Activated CD4-positive, CD25-positive, alpha-beta regulatory T cell treated with anti-CD3 and anti-CD28 coated beads, Interleukin-2, amount 50 U/mL, for 24 hours (primary cell): ENCODE results near the gene MAJIN.

ENCODE experiments used
- ATAC-seq, 2 donors: fragments of 150-1000 bp; cut with Tn5 transposase; one replicate each; pipeline ENCODE4 v1.10.0; 2021; ENCODE audit warnings: mild to moderate bottlenecking in 1 of 2, moderate library complexity in 1 of 2

The MAJIN gene

GRCh38 chr11:64931290-64931689 is 40.6 kb downstream of the MAJIN start:
- no peak for ATAC-seq

DNA sequence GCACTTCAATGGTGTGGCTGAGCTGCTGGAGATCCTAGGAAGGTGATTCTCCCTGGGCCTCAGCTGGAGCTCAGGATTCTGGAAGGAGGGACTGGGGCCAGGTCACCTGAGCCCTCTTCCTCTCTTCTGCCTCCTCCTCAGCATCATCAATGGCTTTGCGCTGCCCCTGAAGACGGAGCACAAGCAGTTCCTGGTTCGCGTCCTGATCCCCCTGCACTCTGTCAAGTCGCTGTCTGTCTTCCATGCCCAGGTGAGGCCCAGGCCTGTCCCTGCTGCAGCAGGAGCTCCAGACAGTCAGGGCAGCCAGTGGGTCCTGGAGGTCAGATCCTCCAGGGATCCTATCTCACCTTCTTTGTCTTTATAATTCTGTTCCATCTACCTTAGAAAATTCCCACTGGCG is 41.6 kb downstream of the MAJIN start:
- no peak for ATAC-seq

GRCh38 chr11:64929625-64930024 is 42.3 kb downstream of the MAJIN start:
- ATAC-seq = no peak

- ATAC-seq = no peak
Measured at GRCh38 chr11:64928957-64929356, 43.0 kb downstream of the MAJIN start.

DNA sequence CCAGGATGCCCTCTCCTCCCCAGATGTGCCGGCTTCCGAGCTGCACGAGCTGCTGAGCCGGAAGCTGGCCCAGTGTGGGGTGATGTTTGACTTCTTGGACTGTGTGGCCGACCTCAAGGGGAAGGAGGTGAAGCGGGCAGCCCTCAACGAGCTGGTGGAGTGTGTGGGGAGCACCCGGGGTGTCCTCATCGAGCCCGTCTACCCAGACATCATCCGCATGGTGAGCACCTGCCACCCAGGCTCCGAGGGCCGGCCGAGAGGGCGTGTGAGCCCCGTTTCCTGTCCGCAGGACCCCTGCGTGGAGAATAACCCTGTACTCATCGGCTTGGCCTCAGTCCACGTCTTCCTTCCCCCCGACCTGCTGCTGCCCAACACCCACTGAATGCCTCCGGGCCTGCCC is 45.2 kb downstream of the MAJIN start:
- no peak for ATAC-seq

- no peak for ATAC-seq
Measured at GRCh38 chr11:64925536-64926436, 46.1 kb downstream of the MAJIN start.

DNA sequence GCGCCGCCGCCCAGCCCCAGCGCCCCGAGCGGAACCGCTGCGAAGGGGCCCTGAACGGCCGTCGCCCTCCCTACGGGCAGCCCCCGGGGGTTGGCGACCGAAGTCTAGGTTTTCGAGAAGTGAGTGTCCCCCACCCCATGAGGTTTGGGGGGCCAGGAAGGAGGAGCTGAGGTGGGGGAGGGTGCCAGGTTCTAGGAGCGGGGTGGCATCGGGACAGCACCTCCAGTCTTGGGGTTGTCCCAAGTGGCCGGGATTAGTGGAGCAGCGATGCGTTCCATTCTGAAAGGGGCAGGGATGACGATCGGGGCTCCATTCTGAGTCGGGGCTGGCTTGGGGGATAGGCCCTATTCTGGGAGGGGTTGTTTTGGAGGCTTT is 47.0 kb downstream of the MAJIN start:
- peak in 1 of 2 donors; percentile 0 for ATAC-seq

DNA sequence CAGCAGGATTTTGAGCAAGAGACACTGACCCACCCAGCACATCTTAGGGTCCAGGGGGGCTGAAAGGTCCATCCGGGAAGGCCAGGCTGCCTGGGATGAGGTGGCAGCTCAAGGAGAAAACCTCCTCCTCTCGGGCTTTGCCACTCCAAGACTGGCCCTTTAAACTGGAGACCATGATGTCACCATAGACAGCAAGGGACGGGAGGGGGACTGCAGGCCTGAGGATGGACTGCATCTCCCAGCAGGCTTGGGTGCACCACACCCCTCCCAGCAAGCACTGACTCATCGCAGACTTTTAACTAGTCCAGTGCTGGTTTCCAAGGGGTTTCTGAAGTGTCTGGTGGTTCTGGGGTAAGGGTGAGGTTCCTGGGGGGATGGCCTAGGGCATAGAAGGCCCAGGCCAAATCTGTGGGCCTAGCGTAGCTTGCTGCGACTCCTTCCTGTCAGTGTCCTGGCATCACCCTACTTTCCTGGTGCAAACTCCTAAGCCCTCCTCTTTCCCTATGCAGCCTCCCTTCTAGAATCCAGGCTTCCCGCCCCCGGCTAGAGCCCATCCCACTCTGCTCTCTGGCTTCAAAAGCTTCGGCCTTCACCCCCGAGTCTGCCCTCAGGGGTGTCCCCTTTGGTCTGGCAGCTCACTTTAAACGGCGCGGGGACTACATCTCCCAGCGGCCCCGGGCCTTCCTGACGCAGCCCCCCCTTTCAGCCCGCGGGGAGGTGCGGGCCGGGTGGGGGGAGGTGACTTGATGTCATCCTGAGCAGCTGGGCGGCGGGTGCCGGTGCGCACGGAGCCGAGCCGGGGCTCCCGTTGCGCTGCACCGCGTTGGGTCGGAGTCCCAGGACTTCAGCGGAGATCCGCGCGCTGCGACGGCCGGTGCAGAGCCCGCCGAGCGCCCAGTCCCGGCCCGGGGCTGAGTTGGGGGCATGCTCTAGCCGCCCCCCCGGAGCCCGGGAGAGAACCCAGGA is 47.7 kb downstream of the MAJIN start, which contains the start of gene PPP2R5B:
Gene PPP2R5B, plus strand, starts transcription at position 746 of the 966 bp plus-strand sequence. CDS start 1,046 bp downstream, outside the sequence.
- peak; percentile 96 to 97 for ATAC-seq

- ATAC-seq = no peak
Measured at GRCh38 chr11:64923151-64923661, 48.7 kb downstream of the MAJIN start.

DNA sequence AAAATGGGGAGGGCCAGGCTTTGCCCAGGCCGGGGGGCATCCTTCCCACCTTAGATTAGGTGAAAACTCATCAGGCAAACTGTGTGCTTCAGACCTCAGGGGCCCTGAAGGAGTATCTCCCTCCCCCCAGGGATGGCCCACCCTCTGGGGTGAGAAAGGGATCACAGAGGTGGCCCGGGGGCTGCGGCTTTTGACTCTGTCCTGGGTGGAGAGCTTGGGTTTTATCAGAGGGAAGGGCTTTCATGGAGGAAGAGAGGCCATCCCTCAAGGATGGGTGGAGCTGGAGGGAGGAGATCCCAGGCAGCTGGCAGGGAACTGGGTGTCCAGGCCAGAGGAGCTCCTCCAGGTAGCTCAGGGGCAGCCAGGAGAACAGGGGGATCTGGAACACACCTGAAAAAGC is 50.5 kb downstream of the MAJIN start:
- ATAC-seq = no peak

GRCh38 chr11:64920124-64920523 is 51.8 kb downstream of the MAJIN start:
- no peak for ATAC-seq

GRCh38 chr11:64919627-64920026 is 52.3 kb downstream of the MAJIN start:
- no peak for ATAC-seq

- no peak for ATAC-seq
Measured at GRCh38 chr11:64918017-64918416, 53.9 kb downstream of the MAJIN start.

DNA sequence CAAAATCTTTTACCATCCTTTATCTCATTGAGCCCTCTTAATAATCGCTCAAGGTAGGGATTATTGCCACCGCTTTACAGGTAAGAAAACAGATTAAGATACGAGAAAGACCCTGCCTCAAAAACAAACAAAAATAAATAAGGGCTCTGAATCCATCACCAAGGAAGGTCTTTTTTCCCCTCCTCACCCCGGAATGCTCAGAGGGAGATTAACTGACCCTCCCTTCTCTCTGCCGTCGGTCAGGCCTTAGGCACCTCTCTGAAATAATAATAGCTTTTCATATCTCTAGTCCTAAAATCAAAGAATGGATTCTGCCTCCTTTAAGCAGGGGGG is 54.3 kb downstream of the MAJIN start:
- ATAC-seq = no peak

- ATAC-seq = peak; percentile 98 to 99
Measured at GRCh38 chr11:64916775-64917662, 54.9 kb downstream of the MAJIN start, which contains the start of gene ATG2A. Gene ATG2A, minus strand, starts transcription at chr11:64917209. Its CDS starts 74 bp downstream, at chr11:64917135.

DNA sequence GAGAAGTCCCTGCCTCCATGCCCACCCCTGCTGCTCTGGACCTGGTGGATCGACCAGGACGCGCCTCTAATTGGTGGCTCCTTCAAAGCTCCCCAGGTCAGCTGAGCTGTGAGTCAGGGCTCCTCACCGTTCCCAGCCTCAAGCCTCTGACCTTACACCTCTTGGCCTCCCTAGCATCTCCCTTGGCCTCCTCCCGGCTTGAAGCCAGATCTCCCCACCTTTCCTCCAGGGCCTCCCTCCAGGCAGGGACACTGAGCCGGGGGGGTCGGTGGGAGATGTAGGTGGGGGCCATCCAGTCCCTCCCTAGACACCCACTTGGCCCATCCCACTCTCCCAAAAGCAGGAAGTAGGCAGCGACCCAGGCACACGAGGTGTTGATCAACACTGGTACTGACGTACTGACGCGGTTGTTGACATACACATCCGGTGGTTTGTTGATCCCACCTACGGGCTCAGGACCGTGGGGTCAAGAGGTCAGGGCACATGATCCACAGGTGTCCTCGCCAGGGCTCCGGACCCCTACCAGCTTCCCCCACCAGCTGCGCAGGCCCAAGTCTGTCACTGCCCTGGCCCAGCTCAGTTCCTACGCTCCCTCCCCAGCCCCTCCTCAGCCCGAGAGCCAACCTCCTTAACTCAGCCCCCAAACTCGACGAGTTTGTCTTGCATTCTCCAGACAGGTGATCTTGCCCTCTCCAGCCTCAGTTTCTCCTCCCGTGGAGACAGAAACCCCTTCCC is 55.7 kb downstream of the MAJIN start:
- no peak for ATAC-seq

DNA sequence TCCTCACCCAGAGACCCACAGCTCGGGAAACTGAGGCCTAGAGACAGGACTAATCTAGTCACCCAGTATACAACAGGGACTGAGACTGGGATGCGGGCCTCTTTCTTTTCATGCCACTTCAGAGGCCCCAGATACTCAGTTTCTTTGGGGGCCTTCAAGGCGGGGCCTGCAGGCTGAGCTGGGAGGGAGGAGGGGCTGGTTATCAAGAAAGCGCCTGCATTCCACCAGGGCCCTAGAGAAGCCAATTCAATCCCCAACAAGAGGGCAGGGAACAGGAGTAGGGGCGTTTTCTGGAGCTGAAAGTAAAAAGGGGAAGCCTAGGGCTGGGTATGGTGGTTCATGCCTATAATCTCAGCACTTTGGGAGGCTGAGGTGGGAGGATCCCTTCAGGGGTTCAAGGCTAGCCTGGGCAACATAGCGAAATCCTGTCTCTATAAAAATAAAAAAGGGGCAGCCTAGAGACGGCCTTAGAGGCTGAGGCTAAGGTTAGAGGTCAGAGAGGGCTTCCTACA is 56.5 kb downstream of the MAJIN start:
- no peak for ATAC-seq

- no peak for ATAC-seq
Measured at GRCh38 chr11:64914123-64914522, 57.8 kb downstream of the MAJIN start.

GRCh38 chr11:64913171-64913727 is 58.7 kb downstream of the MAJIN start:
- no peak for ATAC-seq

DNA sequence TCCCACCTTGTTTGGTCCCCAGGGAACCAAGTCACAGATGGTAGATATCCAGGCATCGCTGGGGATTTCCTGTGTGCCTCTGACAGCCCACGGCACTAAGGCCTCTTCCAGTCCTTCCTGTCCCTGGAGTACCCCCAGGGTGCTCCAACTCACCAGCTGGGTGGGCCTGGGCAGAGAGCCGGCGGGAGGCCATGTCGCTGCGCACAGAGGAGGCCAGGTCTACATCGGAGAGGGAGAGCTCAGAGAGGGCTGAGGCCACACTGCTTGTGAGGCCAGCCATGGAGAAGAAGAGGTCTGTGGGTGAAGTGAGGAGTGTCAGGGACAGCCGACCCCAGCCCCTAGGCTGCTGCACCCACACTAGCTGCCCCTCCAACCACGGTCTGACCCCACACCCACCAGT is 60.2 kb downstream of the MAJIN start:
- ATAC-seq = no peak

DNA sequence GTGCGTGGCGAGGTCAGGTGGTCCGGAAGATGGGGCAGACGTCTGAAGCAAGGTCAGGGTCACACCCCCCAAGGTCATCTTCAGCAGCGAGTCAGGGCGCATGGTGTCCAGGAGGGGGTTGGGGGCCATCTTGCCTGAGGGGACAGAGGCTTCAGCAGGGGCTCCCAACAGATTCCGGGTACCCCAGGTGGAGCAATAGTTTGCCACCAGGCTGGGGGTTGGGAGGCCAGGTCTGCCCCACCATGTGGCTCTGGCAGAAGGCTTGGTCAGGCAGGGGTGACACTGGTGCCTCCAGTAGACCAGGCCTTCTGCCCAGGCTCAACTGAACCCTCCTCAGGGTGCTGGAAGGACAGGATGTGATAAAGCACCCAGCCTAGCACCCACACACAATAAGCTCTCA is 60.8 kb downstream of the MAJIN start:
- no peak for ATAC-seq
